ENCODE results near the gene TMEM120A.

DNA sequence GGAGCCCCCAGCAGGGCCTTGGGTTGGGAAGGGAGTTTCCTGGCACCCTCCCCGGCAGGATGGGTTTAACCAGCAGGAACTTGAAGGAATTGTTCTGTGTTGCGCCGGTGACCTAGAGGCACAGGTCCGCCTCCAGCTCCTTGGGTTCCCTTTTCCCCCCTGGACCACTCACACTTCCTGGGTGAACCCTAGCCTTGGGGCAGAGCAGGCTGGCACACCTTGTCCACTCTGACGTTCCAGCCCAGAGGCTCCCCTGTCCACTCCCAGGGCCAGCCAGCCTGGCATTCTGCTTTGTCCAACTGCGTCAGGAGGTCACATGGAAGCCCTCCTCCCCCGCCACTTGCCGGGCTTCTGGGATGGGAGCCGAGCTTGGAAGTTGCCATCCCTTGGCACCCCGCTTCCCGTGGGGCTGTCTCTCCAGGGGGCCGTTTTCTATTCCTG, 25.8 kb downstream of the TMEM120A start:
- no peak for TF ChIP-seq MAX (IDR thresholded peaks at IDR 0.05; ENCODE audit: low read depth, low read length)
- TF ChIP-seq, protein P1, sequence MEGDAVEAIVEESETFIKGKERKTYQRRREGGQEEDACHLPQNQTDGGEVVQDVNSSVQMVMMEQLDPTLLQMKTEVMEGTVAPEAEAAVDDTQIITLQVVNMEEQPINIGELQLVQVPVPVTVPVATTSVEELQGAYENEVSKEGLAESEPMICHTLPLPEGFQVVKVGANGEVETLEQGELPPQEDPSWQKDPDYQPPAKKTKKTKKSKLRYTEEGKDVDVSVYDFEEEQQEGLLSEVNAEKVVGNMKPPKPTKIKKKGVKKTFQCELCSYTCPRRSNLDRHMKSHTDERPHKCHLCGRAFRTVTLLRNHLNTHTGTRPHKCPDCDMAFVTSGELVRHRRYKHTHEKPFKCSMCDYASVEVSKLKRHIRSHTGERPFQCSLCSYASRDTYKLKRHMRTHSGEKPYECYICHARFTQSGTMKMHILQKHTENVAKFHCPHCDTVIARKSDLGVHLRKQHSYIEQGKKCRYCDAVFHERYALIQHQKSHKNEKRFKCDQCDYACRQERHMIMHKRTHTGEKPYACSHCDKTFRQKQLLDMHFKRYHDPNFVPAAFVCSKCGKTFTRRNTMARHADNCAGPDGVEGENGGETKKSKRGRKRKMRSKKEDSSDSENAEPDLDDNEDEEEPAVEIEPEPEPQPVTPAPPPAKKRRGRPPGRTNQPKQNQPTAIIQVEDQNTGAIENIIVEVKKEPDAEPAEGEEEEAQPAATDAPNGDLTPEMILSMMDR (IDR thresholded peaks at IDR 0.05; ENCODE audit: low read depth, low read length): no peak
